ENCODE data around the gene OR10A2. TPM values are rescaled to one million over a fixed set of nuclear protein-coding genes. Genes with fewer than 3 reads are reported as not detected.
"Not testable (repeated sequence)": the region's sequence is repeated elsewhere in the genome, so short reads cannot be mapped to it uniquely, and the experiment has no call there.

The OR10A2 gene
- total RNA-seq, 1 donor from 2014 or later = not detected

DNA sequence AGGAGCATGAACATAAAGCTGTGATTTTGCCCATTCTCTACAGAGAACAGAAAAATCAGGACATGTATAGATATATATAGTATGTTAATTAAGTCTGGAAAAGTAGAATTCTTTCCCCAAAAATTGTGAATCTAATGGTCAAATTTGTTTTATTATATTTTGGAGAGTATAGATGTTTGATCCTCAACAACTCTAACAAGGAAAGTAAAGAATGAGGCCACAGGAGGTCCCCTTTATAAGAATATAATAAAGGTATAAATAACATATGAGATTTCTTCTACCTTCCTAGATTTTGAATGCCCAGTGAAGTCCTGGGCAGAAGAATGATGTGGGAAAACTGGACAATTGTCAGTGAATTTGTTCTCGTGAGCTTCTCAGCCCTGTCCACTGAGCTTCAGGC, 13.5 kb downstream of the OR10A2 start, which contains the start of gene OR10A4:
OR10A4 (plus strand) TSS at position 301 of the 400 bp plus-strand sequence; CDS start at position 324, 23 bp downstream.
- no peaks in the 10 kb centered on the region for H3K27me3 Mint-ChIP-seq (ENCODE audit: unreplicated experiment)
- H3K36me3 Mint-ChIP-seq (ENCODE audit: low read depth, unreplicated experiment) = no peaks in the 10 kb centered on the region
- H3K27ac Mint-ChIP-seq (ENCODE audit: unreplicated experiment) = no peak within 1 kb of the TSS
- H3K9me3 Mint-ChIP-seq (ENCODE audit: unreplicated experiment) = no peaks in the 10 kb centered on the region
- H3K4me3 Mint-ChIP-seq (ENCODE audit: unreplicated experiment) = no peak within 1 kb of the TSS
- no peak for DNase-seq (ENCODE audit: low spot score)
- H3K4me1 Mint-ChIP-seq (ENCODE audit: unreplicated experiment) = no peaks in the 10 kb centered on the region
- TF ChIP-seq, protein P1, sequence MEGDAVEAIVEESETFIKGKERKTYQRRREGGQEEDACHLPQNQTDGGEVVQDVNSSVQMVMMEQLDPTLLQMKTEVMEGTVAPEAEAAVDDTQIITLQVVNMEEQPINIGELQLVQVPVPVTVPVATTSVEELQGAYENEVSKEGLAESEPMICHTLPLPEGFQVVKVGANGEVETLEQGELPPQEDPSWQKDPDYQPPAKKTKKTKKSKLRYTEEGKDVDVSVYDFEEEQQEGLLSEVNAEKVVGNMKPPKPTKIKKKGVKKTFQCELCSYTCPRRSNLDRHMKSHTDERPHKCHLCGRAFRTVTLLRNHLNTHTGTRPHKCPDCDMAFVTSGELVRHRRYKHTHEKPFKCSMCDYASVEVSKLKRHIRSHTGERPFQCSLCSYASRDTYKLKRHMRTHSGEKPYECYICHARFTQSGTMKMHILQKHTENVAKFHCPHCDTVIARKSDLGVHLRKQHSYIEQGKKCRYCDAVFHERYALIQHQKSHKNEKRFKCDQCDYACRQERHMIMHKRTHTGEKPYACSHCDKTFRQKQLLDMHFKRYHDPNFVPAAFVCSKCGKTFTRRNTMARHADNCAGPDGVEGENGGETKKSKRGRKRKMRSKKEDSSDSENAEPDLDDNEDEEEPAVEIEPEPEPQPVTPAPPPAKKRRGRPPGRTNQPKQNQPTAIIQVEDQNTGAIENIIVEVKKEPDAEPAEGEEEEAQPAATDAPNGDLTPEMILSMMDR (IDR thresholded peaks at IDR 0.05; ENCODE audit: unreplicated experiment) = no peak

DNA sequence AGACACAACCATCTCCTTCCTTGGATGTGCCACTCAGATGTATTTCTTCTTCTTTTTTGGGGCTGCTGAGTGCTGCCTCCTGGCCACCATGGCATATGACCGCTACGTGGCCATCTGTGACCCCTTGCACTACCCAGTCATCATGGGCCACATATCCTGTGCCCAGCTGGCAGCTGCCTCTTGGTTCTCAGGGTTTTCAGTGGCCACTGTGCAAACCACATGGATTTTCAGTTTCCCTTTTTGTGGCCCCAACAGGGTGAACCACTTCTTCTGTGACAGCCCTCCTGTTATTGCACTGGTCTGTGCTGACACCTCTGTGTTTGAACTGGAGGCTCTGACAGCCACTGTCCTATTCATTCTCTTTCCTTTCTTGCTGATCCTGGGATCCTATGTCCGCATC, 14.1 kb downstream of the OR10A2 start:
- Mint-ChIP-seq H3K4me3 (ENCODE audit: unreplicated experiment) (no peak overlapping the region), H3K4me1 (ENCODE audit: unreplicated experiment) (no peaks in the 10 kb centered on the region), H3K27me3 (ENCODE audit: unreplicated experiment) (no peaks in the 10 kb centered on the region), H3K9me3 (ENCODE audit: unreplicated experiment) (no peaks in the 10 kb centered on the region), H3K27ac (ENCODE audit: unreplicated experiment) (no peak overlapping the region), H3K36me3 (ENCODE audit: low read depth, unreplicated experiment) (no peaks in the 10 kb centered on the region)
- DNase-seq (ENCODE audit: low spot score) = no peak
- TF ChIP-seq, protein P1 (IDR thresholded peaks at IDR 0.05; ENCODE audit: unreplicated experiment) = no peak

DNA sequence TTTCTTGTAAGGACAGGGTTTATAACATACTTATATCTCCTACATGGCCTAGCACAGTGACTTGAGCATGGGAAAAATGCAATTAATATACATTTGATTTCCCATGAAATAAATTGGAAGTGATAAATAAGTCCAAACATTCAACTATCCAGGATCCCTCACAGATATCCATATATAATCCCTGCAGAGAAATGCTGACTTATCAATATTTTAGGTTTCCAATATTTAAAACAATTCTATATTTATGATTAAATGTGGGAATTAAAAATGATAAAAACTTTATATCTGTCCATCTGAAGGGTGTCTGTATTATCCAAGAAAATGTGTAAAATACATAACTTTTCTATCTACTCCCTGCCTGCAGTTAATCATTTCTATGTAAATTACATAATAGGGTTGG, 19.9 kb downstream of the OR10A2 start:
- Mint-ChIP-seq H3K9me3 (ENCODE audit: unreplicated experiment) (no peaks in the 10 kb centered on the region), H3K27me3 (ENCODE audit: unreplicated experiment) (no peaks in the 10 kb centered on the region), H3K36me3 (ENCODE audit: low read depth, unreplicated experiment) (no peaks in the 10 kb centered on the region), H3K4me3 (ENCODE audit: unreplicated experiment) (no peak overlapping the region), H3K4me1 (ENCODE audit: unreplicated experiment) (peaks cover 14% of the 10 kb centered on the region), H3K27ac (ENCODE audit: unreplicated experiment) (no peak overlapping the region)
- TF ChIP-seq, protein P1 (IDR thresholded peaks at IDR 0.05; ENCODE audit: unreplicated experiment) = no peak
- DNase-seq (ENCODE audit: low spot score) = no peak

DNA sequence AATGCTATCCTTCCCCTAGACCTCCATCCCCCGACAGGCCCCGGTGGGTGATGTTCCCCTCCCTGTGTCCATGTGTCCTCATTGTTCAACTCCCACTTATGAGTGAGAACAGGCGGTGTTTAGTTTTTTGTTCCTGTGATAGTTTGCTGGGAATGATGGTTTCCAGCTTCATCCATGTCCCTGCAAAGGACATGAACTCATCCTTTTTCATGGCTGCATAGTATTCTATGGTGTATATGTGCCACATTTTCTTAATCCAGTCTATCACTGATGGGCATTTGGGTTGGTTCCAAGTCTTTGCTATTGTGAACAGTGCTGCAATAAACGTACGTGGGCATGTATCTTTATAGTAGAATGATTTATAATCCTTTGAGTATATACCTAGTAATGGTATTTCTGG, 24.9 kb downstream of the OR10A2 start:
- H3K4me1 Mint-ChIP-seq (ENCODE audit: unreplicated experiment) = peaks cover 16% of the 10 kb centered on the region
- not testable (repeated sequence) for H3K36me3 Mint-ChIP-seq (ENCODE audit: low read depth, unreplicated experiment)

DNA sequence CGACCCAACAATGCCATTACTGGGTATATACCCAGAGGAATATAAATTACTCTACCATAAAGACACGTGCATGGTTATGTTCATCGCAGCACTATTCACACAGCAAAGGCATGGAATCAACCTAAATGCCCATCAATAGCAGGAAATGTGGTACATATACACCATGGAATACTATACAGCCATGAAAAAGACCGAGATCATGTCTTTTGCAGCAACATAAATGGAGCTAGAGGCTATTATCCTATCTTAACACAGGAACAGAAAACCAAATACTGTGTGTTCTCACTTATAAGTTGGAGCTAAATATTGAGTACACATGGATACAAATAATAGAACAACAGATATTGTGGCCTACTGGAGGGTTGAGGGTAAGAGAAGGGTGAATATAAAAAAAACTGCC, 26.0 kb downstream of the OR10A2 start:
- H3K36me3 Mint-ChIP-seq (ENCODE audit: low read depth, unreplicated experiment) = no peaks in the 10 kb centered on the region
- H3K27ac Mint-ChIP-seq (ENCODE audit: unreplicated experiment) = no peak overlapping the region

More for the DNA sequence above, 24.9 kb downstream of the OR10A2 start:
- H3K4me3 Mint-ChIP-seq (ENCODE audit: unreplicated experiment); H3K27me3 Mint-ChIP-seq (ENCODE audit: unreplicated experiment); H3K9me3 Mint-ChIP-seq (ENCODE audit: unreplicated experiment); H3K27ac Mint-ChIP-seq (ENCODE audit: unreplicated experiment); DNase-seq (ENCODE audit: low spot score): not testable (repeated sequence)

More for the DNA sequence above, 26.0 kb downstream of the OR10A2 start:
- peaks cover 15% of the 10 kb centered on the region for H3K4me1 Mint-ChIP-seq (ENCODE audit: unreplicated experiment)
- no peaks in the 10 kb centered on the region for H3K27me3 Mint-ChIP-seq (ENCODE audit: unreplicated experiment)
- no peaks in the 10 kb centered on the region for H3K9me3 Mint-ChIP-seq (ENCODE audit: unreplicated experiment)
- DNase-seq (ENCODE audit: low spot score) = no peak
- no peak overlapping the region for H3K4me3 Mint-ChIP-seq (ENCODE audit: unreplicated experiment)
- TF ChIP-seq, protein P1 (IDR thresholded peaks at IDR 0.05; ENCODE audit: unreplicated experiment) = no peak
